Thymus (tissue), 11 donors: ENCODE measurements around the gene ABCA13. TPM values are rescaled to one million over a fixed set of nuclear protein-coding genes. Genes with fewer than 3 reads are reported as not detected.

Experiments
- DNase-seq, 9 donors: peaks; one replicate each; pipeline ENCODE4 v3.0.0-alpha.2; 2013; ENCODE audit warnings: low spot score in 9 of 9, low read depth in 6 of 9, missing footprints in 1 of 9
- H3K27ac ChIP-seq, 2 donors: one replicate each; pipeline ENCODE4 v1.5.1; 2013; ENCODE audit warnings: control low read depth in 1 of 2, low read depth in 1 of 2, low read length in 1 of 2, mild to moderate bottlenecking in 1 of 2, moderate library complexity in 1 of 2
- H3K27me3 ChIP-seq, 2 donors: one replicate each; pipeline ENCODE4 v1.5.1; 2013; ENCODE audit warnings: low read length in 1 of 2; ENCODE audit not compliant: control insufficient read depth in 2 of 2, insufficient read depth in 1 of 2
- H3K36me3 ChIP-seq, 2 donors: one replicate each; pipeline ENCODE4 v1.5.1; 2013; ENCODE audit warnings: low read length in 1 of 2, mild to moderate bottlenecking in 1 of 2, moderate library complexity in 1 of 2; ENCODE audit not compliant: control insufficient read depth in 2 of 2, insufficient read depth in 2 of 2
- H3K4me1 ChIP-seq, 2 donors: one replicate each; pipeline ENCODE4 v1.5.1; 2013; ENCODE audit warnings: low read length in 2 of 2; ENCODE audit not compliant: control insufficient read depth in 2 of 2, insufficient read depth in 2 of 2
- H3K4me3 ChIP-seq, 2 donors: one replicate each; pipeline ENCODE4 v1.5.1; 2013; ENCODE audit warnings: low read length in 2 of 2, control low read depth in 1 of 2, mild to moderate bottlenecking in 1 of 2
- H3K9me3 ChIP-seq, 2 donors: one replicate each; pipeline ENCODE4 v1.5.1; 2013; ENCODE audit warnings: low read length in 1 of 2, mild to moderate bottlenecking in 1 of 2; ENCODE audit not compliant: control insufficient read depth in 2 of 2, insufficient read depth in 1 of 2
- WGBS: extraction: QIAGEN DNeasy Blood & Tissue Kit; methylation state at CpG from one replicate; pipeline ENCODE4 v1.1.7; 2013; 5-methylcytosine and 5-hydroxymethylcytosine counted together
- polyA plus RNA-seq: library from polyadenylated mRNA; stranded (reverse); fragments of 200-250 nt; gene quantifications from one replicate; pipeline ENCODE4 v1.2.3, GENCODE V29; 2013
- total RNA-seq: library from RNA; stranded (reverse); fragments of 120-200 nt; gene quantifications from one replicate; pipeline ENCODE4 v1.2.4, GENCODE V29; 2013
- donor health status: healthy.

Gene ABCA13
- total and polyA plus RNA-seq, 2 donors = 0.76 to 0.91 TPM

DNA sequence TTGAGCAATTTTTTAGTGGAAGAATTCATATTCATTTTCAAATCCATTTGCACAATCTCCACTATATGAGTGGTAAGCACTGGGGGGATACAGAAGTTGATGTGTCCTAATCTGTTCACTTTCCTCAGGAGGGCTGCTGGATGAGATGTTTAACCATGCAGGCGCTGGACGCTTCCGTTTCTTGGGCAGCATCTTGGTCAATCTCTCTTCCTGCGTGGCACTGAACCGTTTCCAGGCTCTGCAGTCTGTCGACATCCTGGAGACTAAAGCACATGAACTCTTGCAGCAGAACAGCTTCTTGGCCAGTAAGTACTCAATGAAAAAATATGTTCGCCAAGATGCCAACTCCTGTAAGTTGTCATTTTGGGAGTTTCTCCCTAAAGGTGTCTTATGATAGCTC, 179.3 kb downstream of the ABCA13 start:
- Histone ChIP-seq H3K27me3 (no peaks in the 10 kb centered on the region), H3K27ac (no peak overlapping the region), H3K9me3 (no peaks in the 10 kb centered on the region), H3K36me3 (no peaks in the 10 kb centered on the region), H3K4me1 (no peaks in the 10 kb centered on the region), H3K4me3 (no peak overlapping the region)
- DNase-seq = no peak
- WGBS = 95% methylated on average over 7 of the region's 7 CpGs

DNA sequence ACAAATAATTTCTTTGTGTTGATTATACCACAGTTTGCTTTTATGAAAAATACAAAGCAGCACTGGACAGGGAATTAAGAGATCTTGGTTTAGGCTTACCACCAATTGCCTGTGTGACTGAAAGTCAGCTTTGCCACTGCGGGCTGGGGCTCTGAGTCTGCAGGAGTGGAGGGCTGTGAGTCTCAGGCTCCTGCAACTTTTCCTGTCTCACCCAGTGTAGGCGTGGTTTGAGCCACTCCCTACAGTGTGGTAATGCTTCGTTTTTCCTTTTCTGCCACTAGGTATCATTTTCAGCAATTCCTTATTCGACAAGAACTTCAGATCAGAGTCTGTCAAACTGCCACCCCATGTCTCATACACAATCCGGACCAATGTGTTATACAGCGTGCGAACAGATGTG, 180.6 kb downstream of the ABCA13 start:
- no peaks in the 10 kb centered on the region for H3K27me3 ChIP-seq
- H3K9me3 ChIP-seq = no peaks in the 10 kb centered on the region
- no peak for DNase-seq
- no peaks in the 10 kb centered on the region for H3K4me1 ChIP-seq
- H3K27ac ChIP-seq = no peak overlapping the region
- no peaks in the 10 kb centered on the region for H3K36me3 ChIP-seq
- WGBS = 94% methylated on average over 7 of the region's 7 CpGs
- H3K4me3 ChIP-seq = no peak overlapping the region

DNA sequence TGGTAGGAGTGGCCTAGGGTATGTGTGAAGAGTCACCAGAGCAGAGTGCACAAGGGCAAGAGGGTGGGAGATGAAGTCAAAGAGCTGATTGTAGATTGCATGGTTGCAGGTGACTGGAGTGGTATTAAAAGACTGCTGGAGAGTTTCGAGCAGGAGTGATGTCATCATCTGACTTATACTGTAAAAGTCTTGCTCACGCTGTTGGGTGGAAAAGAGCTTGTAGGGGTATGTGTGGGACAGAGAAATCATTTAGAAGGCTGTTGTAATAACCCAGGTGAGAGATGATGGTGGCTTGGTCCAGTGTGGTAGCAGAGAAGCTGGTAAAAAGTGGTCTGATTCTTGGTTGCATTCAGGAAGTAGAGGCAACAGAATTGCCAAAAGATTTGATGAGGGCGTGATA, 184.1 kb downstream of the ABCA13 start:
- Histone ChIP-seq H3K27ac (no peak overlapping the region), H3K9me3 (no peaks in the 10 kb centered on the region), H3K4me1 (no peaks in the 10 kb centered on the region), H3K36me3 (no peaks in the 10 kb centered on the region), H3K4me3 (no peak overlapping the region), H3K27me3 (no peaks in the 10 kb centered on the region)
- no peak for DNase-seq
- 97% methylated on average over 3 of the region's 3 CpGs for WGBS

DNA sequence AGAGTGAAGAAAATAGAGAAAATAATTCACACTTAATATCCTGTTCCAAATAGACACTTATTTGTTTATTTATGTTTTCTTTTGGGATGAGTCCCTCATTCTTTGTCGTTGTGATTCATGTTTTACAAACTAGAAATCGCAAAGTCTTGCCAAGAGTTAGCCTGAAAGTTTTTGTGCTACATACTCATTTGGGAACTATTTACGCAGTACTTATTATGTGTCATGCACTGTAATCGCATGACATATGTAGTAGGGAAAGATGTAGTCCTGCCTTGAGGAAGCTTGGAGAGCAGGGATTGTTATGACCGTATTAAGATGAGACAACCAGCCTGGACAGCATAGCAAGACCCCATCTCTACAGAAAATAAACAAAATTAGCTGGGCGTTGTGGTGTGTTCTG, 189.3 kb downstream of the ABCA13 start:
- Histone ChIP-seq H3K36me3 (no peaks in the 10 kb centered on the region), H3K27me3 (no peaks in the 10 kb centered on the region), H3K27ac (no peak overlapping the region), H3K4me1 (no peaks in the 10 kb centered on the region), H3K4me3 (no peak overlapping the region), H3K9me3 (no peaks in the 10 kb centered on the region)
- 79% methylated on average over 6 of the region's 6 CpGs for WGBS
- DNase-seq = no peak

DNA sequence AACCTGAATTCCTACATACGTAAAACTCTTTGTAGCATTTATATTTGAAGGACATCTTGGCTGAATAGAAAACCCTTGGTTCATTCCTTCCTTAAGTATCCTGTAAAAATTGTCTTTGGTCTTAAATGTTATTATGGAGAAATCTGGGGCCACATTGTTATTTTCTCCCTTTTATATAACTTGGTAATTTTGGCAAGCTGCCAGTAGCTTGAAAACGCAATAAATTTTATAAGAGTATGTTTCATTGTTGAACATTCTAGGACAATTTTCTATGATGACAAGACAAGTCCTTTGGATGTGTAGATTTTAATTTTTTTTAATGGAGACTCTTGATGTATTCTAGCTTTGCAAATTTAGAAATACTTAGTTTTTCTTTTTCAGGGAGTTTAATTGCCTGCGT, 191.9 kb downstream of the ABCA13 start:
- no peaks in the 10 kb centered on the region for H3K27me3 ChIP-seq
- no peak overlapping the region for H3K4me3 ChIP-seq
- H3K4me1 ChIP-seq = no peaks in the 10 kb centered on the region
- no peak overlapping the region for H3K27ac ChIP-seq
- no peaks in the 10 kb centered on the region for H3K36me3 ChIP-seq
- 50% methylated on average over 3 of the region's 3 CpGs for WGBS
- no peaks in the 10 kb centered on the region for H3K9me3 ChIP-seq
- DNase-seq = no peak

DNA sequence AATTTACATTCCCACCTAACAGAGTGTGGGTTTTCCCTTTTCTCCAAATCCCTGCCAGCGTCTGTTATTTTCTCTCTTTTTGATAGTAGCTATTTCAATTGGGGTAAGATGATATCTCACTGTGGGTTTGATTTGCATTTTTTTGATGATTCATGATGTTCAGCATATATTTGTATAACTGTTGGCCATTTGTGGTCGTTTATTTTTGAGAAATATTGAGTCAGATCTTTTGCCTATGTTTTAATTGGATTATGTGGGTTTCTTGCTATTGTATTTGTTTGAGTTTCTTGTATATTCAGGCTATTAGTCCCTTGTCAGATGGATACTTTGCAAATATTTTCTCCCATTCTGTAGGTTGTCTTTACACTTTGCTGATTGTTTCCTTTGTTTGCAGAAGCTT, 193.8 kb downstream of the ABCA13 start:
- H3K36me3 ChIP-seq = no peaks in the 10 kb centered on the region
- no peaks in the 10 kb centered on the region for H3K4me1 ChIP-seq
- no peak for DNase-seq
- WGBS = 79% methylated on average over 2 of the region's 2 CpGs
- no peaks in the 10 kb centered on the region for H3K9me3 ChIP-seq
- H3K4me3 ChIP-seq = no peak overlapping the region
- no peaks in the 10 kb centered on the region for H3K27me3 ChIP-seq
- no peak overlapping the region for H3K27ac ChIP-seq

DNA sequence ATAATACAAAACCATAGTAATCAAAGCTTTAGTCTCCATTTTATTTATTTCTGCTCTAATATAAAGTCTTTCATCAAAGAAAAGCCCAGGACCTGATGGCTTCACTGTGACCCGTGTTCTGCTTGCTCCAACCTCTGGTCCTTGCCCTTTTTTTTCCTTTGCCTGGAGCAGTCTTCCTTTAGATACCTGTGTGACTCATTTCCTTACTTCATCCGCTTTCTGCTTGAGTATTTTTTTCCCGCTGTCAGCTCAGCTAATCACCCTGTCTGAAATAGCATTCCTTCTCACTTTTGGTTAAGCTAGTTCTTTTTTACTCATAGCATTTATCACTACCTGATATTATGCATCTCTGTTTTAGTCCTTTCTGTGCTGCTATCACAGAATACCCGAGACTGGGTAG, 194.8 kb downstream of the ABCA13 start:
- 95% methylated on average over 4 of the region's 4 CpGs for WGBS
- no peaks in the 10 kb centered on the region for H3K9me3 ChIP-seq
- H3K4me1 ChIP-seq = no peaks in the 10 kb centered on the region
- no peaks in the 10 kb centered on the region for H3K27me3 ChIP-seq
- no peak overlapping the region for H3K4me3 ChIP-seq
- DNase-seq = no peak
- H3K36me3 ChIP-seq = no peaks in the 10 kb centered on the region
- no peak overlapping the region for H3K27ac ChIP-seq

DNA sequence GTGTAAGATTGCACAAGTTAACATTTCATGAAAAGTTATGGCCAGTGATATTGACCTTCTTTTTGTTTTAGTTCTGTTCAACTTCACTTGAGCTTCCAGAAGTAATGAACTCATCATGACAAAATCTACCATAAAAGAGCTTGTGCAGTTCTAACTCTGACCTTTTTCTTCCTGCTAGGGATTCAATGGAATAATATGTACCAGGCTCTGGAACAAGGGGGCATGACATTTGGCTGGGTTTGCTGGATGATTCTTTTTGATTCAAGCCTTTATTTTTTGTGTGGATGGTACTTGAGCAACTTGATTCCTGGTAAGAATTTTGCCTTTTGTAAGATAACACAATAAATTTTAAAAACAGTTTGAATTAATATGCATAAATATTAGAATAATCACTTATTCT, 205.0 kb downstream of the ABCA13 start:
- no peaks in the 10 kb centered on the region for H3K27me3 ChIP-seq
- H3K4me3 ChIP-seq = no peak overlapping the region
- no peaks in the 10 kb centered on the region for H3K36me3 ChIP-seq
- no peaks in the 10 kb centered on the region for H3K4me1 ChIP-seq
- no peaks in the 10 kb centered on the region for H3K9me3 ChIP-seq
- H3K27ac ChIP-seq = no peak overlapping the region
- no peak for DNase-seq

DNA sequence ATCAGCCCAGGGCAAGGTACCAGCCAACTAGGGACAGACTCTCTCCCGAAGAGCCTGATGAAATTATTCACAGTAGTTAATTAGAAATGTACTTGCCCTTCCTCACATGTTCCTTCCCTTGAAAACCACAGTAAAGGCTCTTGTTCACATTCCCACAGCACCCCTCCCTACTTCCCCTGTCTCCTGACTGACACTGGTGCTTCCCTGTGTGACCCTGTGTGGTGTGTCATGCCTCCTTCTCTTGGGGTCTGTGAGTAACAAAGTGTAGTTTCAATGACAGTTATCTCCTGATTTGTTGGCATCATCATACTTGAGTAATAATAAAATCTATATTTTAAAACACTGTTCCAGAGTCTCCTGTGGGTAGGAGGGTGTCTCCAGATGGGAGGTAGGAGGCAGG, 209.7 kb downstream of the ABCA13 start:
- H3K36me3 ChIP-seq = no peaks in the 10 kb centered on the region
- DNase-seq = no peak
- no peak overlapping the region for H3K4me3 ChIP-seq
- WGBS = 89% methylated on average over 1 of the region's 1 CpG
- H3K9me3 ChIP-seq = no peaks in the 10 kb centered on the region
- H3K4me1 ChIP-seq = no peaks in the 10 kb centered on the region
- no peak overlapping the region for H3K27ac ChIP-seq
- no peaks in the 10 kb centered on the region for H3K27me3 ChIP-seq

DNA sequence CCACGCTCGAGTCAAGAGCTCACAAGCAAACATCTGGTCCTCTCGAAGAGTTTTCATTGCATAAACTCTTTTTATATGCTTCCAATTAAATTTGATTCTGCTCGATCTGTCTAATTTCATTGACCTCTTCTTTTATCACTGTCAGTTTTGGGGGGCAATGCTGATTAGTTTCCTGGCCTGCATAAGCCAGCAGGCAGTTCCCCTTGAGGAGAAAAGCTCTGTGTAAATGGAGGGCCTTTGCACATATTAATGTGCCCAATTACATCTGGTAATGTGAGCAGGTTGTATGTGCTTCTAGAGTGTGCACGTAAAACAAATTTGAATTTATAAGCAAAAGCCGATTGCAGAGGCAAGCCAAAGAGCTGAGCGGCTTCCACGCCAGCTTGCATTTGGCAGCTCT, 210.3 kb downstream of the ABCA13 start:
- Histone ChIP-seq H3K36me3 (no peaks in the 10 kb centered on the region), H3K4me3 (no peak overlapping the region), H3K27me3 (no peaks in the 10 kb centered on the region), H3K27ac (no peak overlapping the region), H3K9me3 (no peaks in the 10 kb centered on the region), H3K4me1 (no peaks in the 10 kb centered on the region)
- 98% methylated on average over 8 of the region's 8 CpGs for WGBS
- no peak for DNase-seq
